Measurements from ENCODE around the gene ACO2. TPM values are rescaled to one million over a fixed set of nuclear protein-coding genes. Genes with fewer than 3 reads are reported as not detected.
A peak's percentile ranks its signal among the peaks of the same experiment; 100 is the strongest.

ACO2 gene
- total RNA-seq, 1 donor = 57.9 TPM

DNA sequence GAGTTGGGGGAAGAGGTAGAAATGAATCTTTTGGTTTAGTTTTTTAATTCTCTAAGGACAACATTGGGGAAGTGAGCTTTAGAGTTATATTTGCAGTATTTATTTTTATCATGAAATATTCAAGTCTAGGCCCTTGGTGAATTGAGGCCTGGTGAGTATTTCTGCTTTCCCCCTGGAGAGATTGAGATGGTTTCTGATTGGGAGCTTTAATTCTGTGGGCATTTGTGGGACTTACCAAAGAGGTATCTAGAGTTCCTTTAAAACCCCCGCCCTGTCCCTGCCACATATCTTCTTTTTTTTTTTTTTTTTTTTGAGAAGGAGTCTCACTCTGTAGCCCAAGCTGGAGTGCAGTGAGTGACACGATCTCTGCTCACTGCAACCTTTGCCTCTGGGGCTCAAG lies 9.6 kb downstream of the ACO2 start:
- no peaks in the 10 kb centered on the region for H3K9me3 ChIP-seq (ENCODE audit: low read depth, low read length)
- no peaks in the 10 kb centered on the region for H3K36me3 ChIP-seq (ENCODE audit: insufficient read depth, low read length)
- no peak for DNase-seq (ENCODE audit: insufficient read length, low spot score, missing footprints)
- peaks cover 71% of the 10 kb centered on the region for H3K79me2 ChIP-seq (ENCODE audit: insufficient read depth, low read length)
- H3K27me3 ChIP-seq (ENCODE audit: insufficient read depth, low read length) = no peaks in the 10 kb centered on the region
- peaks cover 49% of the 10 kb centered on the region for H3K4me1 ChIP-seq (ENCODE audit: insufficient read depth, low read length)
- H3K4me3 ChIP-seq (ENCODE audit: insufficient read depth, low read length) = no peak overlapping the region
- H2AFZ ChIP-seq (ENCODE audit: low read length) = no peak overlapping the region
- no peak overlapping the region for H3K4me2 ChIP-seq (ENCODE audit: insufficient read depth, low read length)
- TF ChIP-seq, protein P1, sequence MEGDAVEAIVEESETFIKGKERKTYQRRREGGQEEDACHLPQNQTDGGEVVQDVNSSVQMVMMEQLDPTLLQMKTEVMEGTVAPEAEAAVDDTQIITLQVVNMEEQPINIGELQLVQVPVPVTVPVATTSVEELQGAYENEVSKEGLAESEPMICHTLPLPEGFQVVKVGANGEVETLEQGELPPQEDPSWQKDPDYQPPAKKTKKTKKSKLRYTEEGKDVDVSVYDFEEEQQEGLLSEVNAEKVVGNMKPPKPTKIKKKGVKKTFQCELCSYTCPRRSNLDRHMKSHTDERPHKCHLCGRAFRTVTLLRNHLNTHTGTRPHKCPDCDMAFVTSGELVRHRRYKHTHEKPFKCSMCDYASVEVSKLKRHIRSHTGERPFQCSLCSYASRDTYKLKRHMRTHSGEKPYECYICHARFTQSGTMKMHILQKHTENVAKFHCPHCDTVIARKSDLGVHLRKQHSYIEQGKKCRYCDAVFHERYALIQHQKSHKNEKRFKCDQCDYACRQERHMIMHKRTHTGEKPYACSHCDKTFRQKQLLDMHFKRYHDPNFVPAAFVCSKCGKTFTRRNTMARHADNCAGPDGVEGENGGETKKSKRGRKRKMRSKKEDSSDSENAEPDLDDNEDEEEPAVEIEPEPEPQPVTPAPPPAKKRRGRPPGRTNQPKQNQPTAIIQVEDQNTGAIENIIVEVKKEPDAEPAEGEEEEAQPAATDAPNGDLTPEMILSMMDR (IDR thresholded peaks at IDR 0.05; ENCODE audit: extremely low read depth, low read depth, low read length) = no peak
- peak overlapping the region; percentile 85 for H3K27ac ChIP-seq (ENCODE audit: low read depth, low read length)
- peaks cover 48% of the 10 kb centered on the region for H4K20me1 ChIP-seq (ENCODE audit: insufficient read depth, low read length)

GRCh38 chr22:41478891-41479521 lies 10.1 kb downstream of the ACO2 start:
- Histone ChIP-seq H3K4me2 (ENCODE audit: insufficient read depth, low read length) (peak overlapping the region; percentile 61), H3K27me3 (ENCODE audit: insufficient read depth, low read length) (no peaks in the 10 kb centered on the region), H3K27ac (ENCODE audit: low read depth, low read length) (peak overlapping the region; percentile 85), H3K4me1 (ENCODE audit: insufficient read depth, low read length) (peaks cover 53% of the 10 kb centered on the region), H3K9me3 (ENCODE audit: low read depth, low read length) (no peaks in the 10 kb centered on the region), H3K79me2 (ENCODE audit: insufficient read depth, low read length) (peaks cover 71% of the 10 kb centered on the region), H4K20me1 (ENCODE audit: insufficient read depth, low read length) (peaks cover 48% of the 10 kb centered on the region), H3K36me3 (ENCODE audit: insufficient read depth, low read length) (no peaks in the 10 kb centered on the region), H3K4me3 (ENCODE audit: insufficient read depth, low read length) (peak overlapping the region; percentile 15), H2AFZ (ENCODE audit: low read length) (no peak overlapping the region)
- peak; percentile 75 for DNase-seq (ENCODE audit: insufficient read length, low spot score, missing footprints)
- TF ChIP-seq, protein P1 (IDR thresholded peaks at IDR 0.05; ENCODE audit: extremely low read depth, low read depth, low read length) = no peak

DNA sequence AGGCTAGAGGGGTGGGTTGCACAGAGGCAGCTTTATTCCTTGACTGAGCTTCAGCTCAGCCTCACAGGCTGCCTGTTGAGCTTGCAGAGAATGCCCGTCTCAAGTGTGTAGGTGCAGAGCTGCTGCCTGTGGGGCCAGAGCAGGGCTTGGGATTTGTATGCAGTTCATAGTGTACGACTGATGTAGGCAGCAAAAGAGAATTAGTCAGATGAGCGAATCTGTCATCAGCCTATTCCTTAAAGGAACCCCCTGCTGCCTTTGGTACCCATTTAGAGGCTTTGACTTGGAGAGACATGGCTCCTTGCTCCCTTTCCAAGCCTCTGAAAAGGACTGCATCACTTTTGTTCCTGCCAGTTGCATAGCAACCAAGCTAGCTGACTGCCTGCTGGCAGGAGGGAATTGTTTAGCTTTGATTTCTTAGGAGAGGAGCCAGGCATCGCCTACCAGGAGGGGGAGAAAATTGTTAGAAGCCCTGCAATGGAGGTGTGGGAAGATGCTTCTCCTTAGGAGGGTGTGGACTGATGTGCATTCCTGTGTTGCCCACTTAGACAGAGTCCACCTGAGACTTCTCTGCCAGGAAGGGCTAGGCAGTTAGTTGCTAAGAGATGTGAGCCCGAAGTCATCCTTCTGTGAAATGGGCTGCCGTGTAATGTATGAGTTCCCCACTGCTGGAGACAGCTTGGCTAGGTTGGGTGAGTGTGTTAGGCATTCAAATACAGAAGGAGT lies 10.9 kb downstream of the ACO2 start:
- Histone ChIP-seq H3K4me3 (ENCODE audit: insufficient read depth, low read length) (peak overlapping the region; percentile 15), H4K20me1 (ENCODE audit: insufficient read depth, low read length) (peaks cover 52% of the 10 kb centered on the region), H3K27ac (ENCODE audit: low read depth, low read length) (peak overlapping the region; percentile 85)

GRCh38 chr22:41480397-41480735 lies 11.4 kb downstream of the ACO2 start:
- Histone ChIP-seq H3K27ac (ENCODE audit: low read depth, low read length) (peak overlapping the region; percentile 85), H3K9me3 (ENCODE audit: low read depth, low read length) (no peaks in the 10 kb centered on the region), H2AFZ (ENCODE audit: low read length) (no peak overlapping the region), H3K4me1 (ENCODE audit: insufficient read depth, low read length) (peaks cover 53% of the 10 kb centered on the region), H3K4me2 (ENCODE audit: insufficient read depth, low read length) (peak overlapping the region; percentile 61), H3K79me2 (ENCODE audit: insufficient read depth, low read length) (peaks cover 75% of the 10 kb centered on the region), H3K4me3 (ENCODE audit: insufficient read depth, low read length) (no peak overlapping the region), H3K36me3 (ENCODE audit: insufficient read depth, low read length) (no peaks in the 10 kb centered on the region), H3K27me3 (ENCODE audit: insufficient read depth, low read length) (no peaks in the 10 kb centered on the region), H4K20me1 (ENCODE audit: insufficient read depth, low read length) (peaks cover 52% of the 10 kb centered on the region)
- TF ChIP-seq, protein P1 (IDR thresholded peaks at IDR 0.05; ENCODE audit: extremely low read depth, low read depth, low read length) = no peak
- peak; percentile 86 for DNase-seq (ENCODE audit: insufficient read length, low spot score, missing footprints)

More for the DNA sequence above, 10.9 kb downstream of the ACO2 start:
- Histone ChIP-seq H2AFZ (ENCODE audit: low read length) (no peak overlapping the region), H3K4me2 (ENCODE audit: insufficient read depth, low read length) (peak overlapping the region; percentile 61), H3K27me3 (ENCODE audit: insufficient read depth, low read length) (no peaks in the 10 kb centered on the region), H3K36me3 (ENCODE audit: insufficient read depth, low read length) (no peaks in the 10 kb centered on the region), H3K9me3 (ENCODE audit: low read depth, low read length) (no peaks in the 10 kb centered on the region), H3K4me1 (ENCODE audit: insufficient read depth, low read length) (peaks cover 53% of the 10 kb centered on the region), H3K79me2 (ENCODE audit: insufficient read depth, low read length) (peaks cover 76% of the 10 kb centered on the region)
- peak; percentile 89 for DNase-seq (ENCODE audit: insufficient read length, low spot score, missing footprints)
- TF ChIP-seq, protein P1 (IDR thresholded peaks at IDR 0.05; ENCODE audit: extremely low read depth, low read depth, low read length) = no peak

Measured in osteoblast (primary cell).